GM20000 (cell line): ENCODE data around the gene ZNF639.
"Not testable (repeated sequence)": the region's sequence is repeated elsewhere in the genome, so short reads cannot be mapped to it uniquely, and the experiment has no call there.

Source experiments
- DNase-seq: peaks from one replicate; pipeline ENCODE4 v3.0.0; 2012; ENCODE audit warnings: low spot score
- TF ChIP-seq, protein P1 (sequence below): IDR thresholded peaks from 2 replicates; pipeline ENCODE4 v1.5.1; 2012; ENCODE audit warnings: mild to moderate bottlenecking, control low read depth; ENCODE audit errors: extremely low read depth, missing control alignments

ZNF639 gene

DNA sequence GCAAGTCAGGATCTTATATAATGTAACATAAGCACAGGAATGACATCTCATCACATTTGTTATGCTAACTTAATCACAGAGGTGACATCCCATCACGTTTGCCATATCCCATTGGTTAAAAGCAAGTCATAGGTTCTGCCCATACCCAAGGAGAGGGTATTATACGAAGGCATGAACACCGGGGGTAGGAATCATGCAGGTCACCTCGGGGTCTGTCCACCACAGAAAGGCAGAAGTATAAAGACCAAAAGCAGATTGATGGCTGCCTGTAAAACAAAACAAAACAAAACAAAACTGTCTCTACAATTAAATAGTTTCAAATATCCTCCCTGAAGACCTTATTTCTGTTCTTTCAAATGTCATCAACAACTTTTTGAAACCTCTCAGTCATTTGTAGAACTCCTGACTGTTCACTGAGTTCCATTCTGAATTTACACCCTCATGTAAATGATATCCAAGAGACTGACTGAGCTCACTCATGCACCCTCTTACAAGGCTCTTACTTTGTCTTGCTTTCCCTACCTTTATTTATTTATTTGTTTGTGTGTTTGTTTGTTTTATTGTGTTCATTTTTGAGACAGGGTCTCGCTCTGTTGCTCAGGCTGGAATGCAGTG lies 22.7 kb upstream of the ZNF639 start:
- TF ChIP-seq, protein P1, sequence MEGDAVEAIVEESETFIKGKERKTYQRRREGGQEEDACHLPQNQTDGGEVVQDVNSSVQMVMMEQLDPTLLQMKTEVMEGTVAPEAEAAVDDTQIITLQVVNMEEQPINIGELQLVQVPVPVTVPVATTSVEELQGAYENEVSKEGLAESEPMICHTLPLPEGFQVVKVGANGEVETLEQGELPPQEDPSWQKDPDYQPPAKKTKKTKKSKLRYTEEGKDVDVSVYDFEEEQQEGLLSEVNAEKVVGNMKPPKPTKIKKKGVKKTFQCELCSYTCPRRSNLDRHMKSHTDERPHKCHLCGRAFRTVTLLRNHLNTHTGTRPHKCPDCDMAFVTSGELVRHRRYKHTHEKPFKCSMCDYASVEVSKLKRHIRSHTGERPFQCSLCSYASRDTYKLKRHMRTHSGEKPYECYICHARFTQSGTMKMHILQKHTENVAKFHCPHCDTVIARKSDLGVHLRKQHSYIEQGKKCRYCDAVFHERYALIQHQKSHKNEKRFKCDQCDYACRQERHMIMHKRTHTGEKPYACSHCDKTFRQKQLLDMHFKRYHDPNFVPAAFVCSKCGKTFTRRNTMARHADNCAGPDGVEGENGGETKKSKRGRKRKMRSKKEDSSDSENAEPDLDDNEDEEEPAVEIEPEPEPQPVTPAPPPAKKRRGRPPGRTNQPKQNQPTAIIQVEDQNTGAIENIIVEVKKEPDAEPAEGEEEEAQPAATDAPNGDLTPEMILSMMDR = no peak
- no peak for DNase-seq

- no peak for DNase-seq
- TF ChIP-seq, protein P1 = no peak
These were observed 21.2 kb upstream of the ZNF639 start for GRCh38 chr3:179301645-179302044.

DNA sequence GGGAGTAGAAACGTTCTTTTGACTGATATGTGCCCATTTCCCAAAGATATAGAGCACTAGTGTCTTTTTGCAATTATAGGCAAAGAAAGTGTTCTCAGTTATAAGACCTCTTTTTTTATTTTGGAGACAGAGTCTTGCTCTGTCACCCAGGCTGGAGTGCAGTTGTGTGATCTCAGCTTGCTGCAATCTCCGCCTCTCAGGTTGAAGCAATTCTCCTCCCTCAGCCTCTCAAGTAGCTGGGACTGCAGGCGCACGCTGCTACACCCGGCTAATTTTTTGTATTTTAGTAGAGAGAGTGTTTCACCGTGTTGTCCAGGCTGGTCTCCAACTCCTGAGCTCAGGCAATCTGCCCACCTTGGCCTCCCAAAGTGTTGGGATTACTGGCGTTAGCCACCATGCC lies 20.7 kb upstream of the ZNF639 start:
- no peak for DNase-seq
- TF ChIP-seq, protein P1 = no peak

DNA sequence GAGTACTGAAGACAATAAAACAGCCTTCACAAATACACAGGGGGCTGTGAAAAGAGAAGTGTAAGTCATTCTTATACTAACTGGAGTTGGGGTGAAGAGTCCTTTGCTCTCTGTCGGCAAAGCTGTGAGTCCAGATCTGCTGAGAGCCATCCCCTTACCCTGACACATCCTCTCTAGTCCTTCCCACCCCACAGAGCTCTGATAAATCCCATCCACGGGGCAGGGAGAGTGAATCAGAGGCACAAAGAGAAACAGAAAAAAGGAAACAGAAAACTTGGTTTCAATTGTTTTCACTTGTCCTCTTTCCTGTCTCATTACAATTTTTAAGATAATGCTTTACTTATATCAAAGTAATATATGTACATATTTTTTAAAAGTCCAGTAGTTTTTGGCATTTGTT lies 18.2 kb upstream of the ZNF639 start:
- DNase-seq = no peak
- TF ChIP-seq, protein P1 = no peak

DNA sequence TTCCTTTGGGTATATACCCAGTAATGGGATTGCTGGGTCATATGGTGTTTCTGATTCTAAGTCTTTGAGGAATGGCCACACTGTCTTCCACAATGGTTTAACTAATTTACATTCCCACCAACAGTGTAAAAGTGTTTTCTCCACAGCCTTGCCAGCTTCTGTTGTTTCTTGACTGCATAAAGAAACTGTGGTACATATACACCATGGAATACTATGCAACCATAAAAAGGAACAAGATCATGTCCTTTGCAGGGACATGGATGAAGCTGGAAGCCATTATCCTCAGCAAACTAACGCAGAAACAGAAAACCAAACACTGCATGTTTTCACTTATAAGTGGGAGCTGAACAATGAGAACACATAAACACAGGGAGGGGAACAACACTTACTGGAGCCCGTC lies 15.5 kb upstream of the ZNF639 start:
- not testable (repeated sequence) for DNase-seq

- TF ChIP-seq, protein P1 = no peak
- no peak for DNase-seq
These were observed 14.8 kb upstream of the ZNF639 start for GRCh38 chr3:179308001-179308400.

DNA sequence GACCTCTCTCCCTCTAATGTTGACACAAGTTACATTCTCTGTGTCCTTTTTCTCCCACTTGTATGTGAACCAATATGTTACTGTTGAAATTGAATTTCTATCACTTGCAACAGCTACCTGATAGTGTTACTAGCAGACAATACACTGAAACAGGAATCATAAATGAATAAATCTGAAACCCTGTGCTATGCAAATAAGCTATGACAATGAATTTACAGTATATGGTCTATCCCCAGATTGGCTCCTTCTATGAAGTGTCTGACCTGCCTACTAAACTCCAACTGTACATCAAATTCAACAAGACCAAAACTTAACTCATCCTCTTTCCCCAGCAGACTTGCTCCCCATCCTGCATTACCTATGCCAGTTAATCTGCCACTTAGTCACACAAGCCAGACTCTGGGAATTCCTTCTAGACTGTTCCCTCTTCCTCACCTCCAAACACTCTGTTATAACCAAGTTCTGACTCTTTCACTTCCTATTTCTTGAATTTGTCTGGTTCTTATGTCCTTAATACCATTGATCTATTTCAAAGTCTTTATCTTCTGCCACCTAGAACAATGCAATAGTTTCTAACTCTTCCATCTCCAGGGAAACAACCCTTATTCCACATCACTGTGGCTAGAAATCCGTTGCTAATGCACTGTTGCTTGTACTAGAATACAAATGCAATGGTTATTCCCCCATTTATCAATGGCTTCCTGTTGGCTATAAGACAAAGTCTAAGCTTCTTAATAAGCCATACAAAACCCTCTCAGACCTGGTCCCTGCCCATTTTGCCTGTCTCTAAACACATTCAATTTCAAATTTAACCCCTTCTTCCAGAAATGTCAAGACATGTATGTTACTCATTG lies 13.4 kb upstream of the ZNF639 start:
- TF ChIP-seq, protein P1 = no peak
- DNase-seq = peak; percentile 30
